Measurements from ENCODE around the gene RRP1. TPM values are rescaled to one million over a fixed set of nuclear protein-coding genes. Genes with fewer than 3 reads are reported as not detected.

Gene RRP1
- total and polyA plus RNA-seq, 10 of the 15 experiments (the other 5 are each of a cell fraction or from before 2014, with no cell fraction given) = 0.34 to 70.8 (median 35.1) TPM

DNA sequence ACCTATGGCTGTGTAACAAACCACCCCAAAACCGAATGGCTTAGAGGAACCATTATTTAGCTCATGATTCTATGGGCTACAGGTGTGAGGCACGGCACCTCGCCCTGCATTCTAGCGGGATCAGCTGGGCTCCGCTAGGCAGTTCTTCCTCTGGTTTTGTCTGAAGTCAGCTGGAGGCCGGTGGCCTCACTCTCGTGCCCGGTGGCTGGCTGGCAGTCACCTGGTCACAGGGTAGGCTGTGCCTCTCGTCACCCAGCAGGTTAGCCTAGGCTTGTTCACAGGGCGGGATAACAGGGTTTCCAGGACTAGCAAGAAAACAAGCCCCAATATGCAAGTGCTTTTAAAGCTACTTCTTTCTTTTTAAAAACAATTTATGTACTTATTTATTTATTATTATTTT lies 59.4 kb downstream of the RRP1 start:
- H3K27ac ChIP-seq (ENCODE audit: control insufficient read depth, insufficient read depth) = no peak overlapping the region
- SMC1A ChIA-PET (ENCODE audit: uncharacterized antibody, unreplicated experiment) = no interaction called here
- H4K20me1 ChIP-seq (ENCODE audit: control insufficient read depth, insufficient read depth) = no peaks in the 10 kb centered on the region
- POLR2A ChIA-PET = interaction anchor here (1.6 kb wide), 1 partner anchor 15 kb away, joined by 6 read pairs; no protein-coding TSS in a partner anchor
- no TSS peak for BruUV-seq (replicated peaks)
- TF ChIP-seq STAT3 (IDR thresholded peaks at IDR 0.05; ENCODE audit: low read depth, low read length) (no peak), RFX5 (IDR thresholded peaks at IDR 0.05; ENCODE audit: low read depth, low read length) (no peak)
- TF ChIP-seq, protein P1, sequence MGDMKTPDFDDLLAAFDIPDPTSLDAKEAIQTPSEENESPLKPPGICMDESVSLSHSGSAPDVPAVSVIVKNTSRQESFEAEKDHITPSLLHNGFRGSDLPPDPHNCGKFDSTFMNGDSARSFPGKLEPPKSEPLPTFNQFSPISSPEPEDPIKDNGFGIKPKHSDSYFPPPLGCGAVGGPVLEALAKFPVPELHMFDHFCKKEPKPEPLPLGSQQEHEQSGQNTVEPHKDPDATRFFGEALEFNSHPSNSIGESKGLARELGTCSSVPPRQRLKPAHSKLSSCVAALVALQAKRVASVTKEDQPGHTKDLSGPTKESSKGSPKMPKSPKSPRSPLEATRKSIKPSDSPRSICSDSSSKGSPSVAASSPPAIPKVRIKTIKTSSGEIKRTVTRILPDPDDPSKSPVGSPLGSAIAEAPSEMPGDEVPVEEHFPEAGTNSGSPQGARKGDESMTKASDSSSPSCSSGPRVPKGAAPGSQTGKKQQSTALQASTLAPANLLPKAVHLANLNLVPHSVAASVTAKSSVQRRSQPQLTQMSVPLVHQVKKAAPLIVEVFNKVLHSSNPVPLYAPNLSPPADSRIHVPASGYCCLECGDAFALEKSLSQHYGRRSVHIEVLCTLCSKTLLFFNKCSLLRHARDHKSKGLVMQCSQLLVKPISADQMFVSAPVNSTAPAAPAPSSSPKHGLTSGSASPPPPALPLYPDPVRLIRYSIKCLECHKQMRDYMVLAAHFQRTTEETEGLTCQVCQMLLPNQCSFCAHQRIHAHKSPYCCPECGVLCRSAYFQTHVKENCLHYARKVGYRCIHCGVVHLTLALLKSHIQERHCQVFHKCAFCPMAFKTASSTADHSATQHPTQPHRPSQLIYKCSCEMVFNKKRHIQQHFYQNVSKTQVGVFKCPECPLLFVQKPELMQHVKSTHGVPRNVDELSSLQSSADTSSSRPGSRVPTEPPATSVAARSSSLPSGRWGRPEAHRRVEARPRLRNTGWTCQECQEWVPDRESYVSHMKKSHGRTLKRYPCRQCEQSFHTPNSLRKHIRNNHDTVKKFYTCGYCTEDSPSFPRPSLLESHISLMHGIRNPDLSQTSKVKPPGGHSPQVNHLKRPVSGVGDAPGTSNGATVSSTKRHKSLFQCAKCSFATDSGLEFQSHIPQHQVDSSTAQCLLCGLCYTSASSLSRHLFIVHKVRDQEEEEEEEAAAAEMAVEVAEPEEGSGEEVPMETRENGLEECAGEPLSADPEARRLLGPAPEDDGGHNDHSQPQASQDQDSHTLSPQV (IDR thresholded peaks at IDR 0.05) = no peak
- in situ Hi-C loops (cut with MboI) (no loop called here), intact Hi-C loops (cut with micrococcal nuclease; ENCODE audit: unreplicated experiment) (no loop called here)
- FAIRE-seq (no peak), DNase-seq (ENCODE audit: low read depth, low spot score) (no peak), ATAC-seq (no peak)
- H3K27me3 ChIP-seq (replicated peaks in 1 of 2; ENCODE audit: control insufficient read depth in 2 of 2, insufficient read depth in 2 of 2, low read length in 1 of 2) = no peaks in the 10 kb centered on the region
- CTCF ChIA-PET = interaction anchor here (0.8 kb wide), 1 partner anchor 15 kb away, joined by 3 read pairs; no protein-coding TSS in a partner anchor
- RAD21 ChIA-PET (ENCODE audit: unreplicated experiment) = interaction anchor here (0.6 kb wide), 1 partner anchor 31 kb away, joined by 3 read pairs; no protein-coding TSS in a partner anchor
- no peaks in the 10 kb centered on the region for H3K36me3 ChIP-seq (ENCODE audit: control insufficient read depth in 2 of 2, insufficient read depth in 2 of 2, low read length in 1 of 2)
- no peak overlapping the region for H3K4me3 ChIP-seq
- no peaks in the 10 kb centered on the region for H3K4me1 ChIP-seq (ENCODE audit: control insufficient read depth, insufficient read depth, low read length)
- 77% methylated on average over 10 of the region's 10 CpGs for WGBS (ENCODE audit: insufficient coverage, insufficient replicate concordance, low lambda C conversion rate, missing lambda C conversion rate)
- no peaks in the 10 kb centered on the region for H3K79me2 ChIP-seq (ENCODE audit: control insufficient read depth, insufficient read depth, low read length)
- H2AFZ ChIP-seq (ENCODE audit: control insufficient read depth, low read depth, low read length) = no peak overlapping the region
- H3K9ac ChIP-seq (ENCODE audit: control insufficient read depth, insufficient read depth, low read length) = no peak overlapping the region
- H3K4me2 ChIP-seq (ENCODE audit: control insufficient read depth, insufficient read depth) = no peak overlapping the region
- peaks cover 6% of the 10 kb centered on the region; the same call in 2 of the 3 replicates for H3K9me3 ChIP-seq (replicated peaks; ENCODE audit: control insufficient read depth, insufficient read depth, low read length)

Data from GM12878 (cell line).